Hepatocyte (in vitro differentiated cells): ENCODE measurements around the gene GPR142. TPM values are rescaled to one million over a fixed set of nuclear protein-coding genes. Genes with fewer than 3 reads are reported as not detected.
A peak's percentile ranks its signal among the peaks of the same experiment; 100 is the strongest.

Experiments used
- DNase-seq: peaks from one replicate; pipeline ENCODE4 v3.0.0-alpha.2; 2016; ENCODE audit warnings: low spot score
- H2AFZ ChIP-seq: fragments of 200-600 bp; sonication (generic); 2 replicates; pipeline ENCODE4 v1.6.0; 2016; ENCODE audit warnings: antibody characterized with exemption, mild to moderate bottlenecking
- H3K27ac ChIP-seq: fragments of 200-600 bp; sonication (generic); 2 replicates; pipeline ENCODE4 v1.5.1; 2016; ENCODE audit warnings: mild to moderate bottlenecking
- H3K27me3 ChIP-seq: fragments of 200-600 bp; sonication (generic); 2 replicates; pipeline ENCODE4 v1.6.1; 2016
- H3K36me3 ChIP-seq: fragments of 200-600 bp; sonication (generic); replicated peaks from 2 replicates; pipeline ENCODE4 v1.5.1; 2016; ENCODE audit warnings: low read depth; ENCODE audit not compliant: insufficient read depth
- H3K4me1 ChIP-seq: fragments of 200-600 bp; sonication (generic); 2 replicates; pipeline ENCODE4 v1.5.1; 2016; ENCODE audit warnings: mild to moderate bottlenecking, moderate library complexity; ENCODE audit not compliant: insufficient read depth
- H3K4me2 ChIP-seq: fragments of 200-600 bp; sonication (generic); 2 replicates; pipeline ENCODE4 v1.6.0; 2016
- H3K4me3 ChIP-seq: fragments of 200-600 bp; sonication (generic); 2 replicates; pipeline ENCODE4 v1.5.1; 2016; ENCODE audit warnings: mild to moderate bottlenecking
- H3K79me2 ChIP-seq: fragments of 200-600 bp; sonication (generic); 2 replicates; pipeline ENCODE4 v1.6.0; 2017; ENCODE audit warnings: mild to moderate bottlenecking
- H3K9me2 ChIP-seq: fragments of 200-600 bp; sonication (generic); replicated peaks from 2 replicates; pipeline ENCODE4 v1.6.0; 2017; ENCODE audit warnings: mild to moderate bottlenecking; ENCODE audit not compliant: insufficient read depth
- H3K9me3 ChIP-seq: fragments of 200-600 bp; sonication (generic); 2 replicates; pipeline ENCODE4 v1.5.1; 2016; ENCODE audit warnings: low read depth, mild to moderate bottlenecking
- H4K20me1 ChIP-seq: fragments of 200-600 bp; sonication (generic); 2 replicates; pipeline ENCODE4 v1.6.0; 2016; ENCODE audit warnings: mild to moderate bottlenecking; ENCODE audit not compliant: insufficient read depth, poor library complexity, severe bottlenecking
- CTCF ChIP-seq: fragments of 200-600 bp; sonication (generic); IDR thresholded peaks from 2 replicates; pipeline ENCODE4 v1.5.1; 2016; ENCODE audit warnings: antibody characterized with exemption, mild to moderate bottlenecking; ENCODE audit not compliant: poor library complexity
- EZH2 ChIP-seq: fragments of 200-600 bp; sonication (generic); IDR thresholded peaks from 2 replicates; pipeline ENCODE4 v1.6.1; 2016; ENCODE audit warnings: antibody characterized with exemption, mild to moderate bottlenecking, borderline replicate concordance
- EZH2phosphoT487 ChIP-seq: fragments of 200-600 bp; sonication (generic); IDR thresholded peaks from one replicate; pipeline ENCODE4 v1.6.1; 2018; ENCODE audit warnings: antibody characterized with exemption, mild to moderate bottlenecking, low read depth, moderate library complexity; ENCODE audit not compliant: unreplicated experiment, severe bottlenecking
- WGBS: methylation state at CpG from one replicate; pipeline ENCODE4 v1.1.6; 2016; ENCODE audit warnings: low lambda C conversion rate; ENCODE audit errors: missing lambda C conversion rate; 5-methylcytosine and 5-hydroxymethylcytosine counted together
- polyA plus RNA-seq: library from polyadenylated mRNA; unstranded; fragments of >200 nt; fragmentation: Nextera tagmentation; extraction: Ambion mirVana; gene quantifications from 2 replicates; pipeline ENCODE4 v1.2.1, GENCODE V29; 2016
- total RNA-seq: library from RNA; depleted of rRNA; stranded (reverse); fragments of >200 nt; gene quantifications from 2 replicates; pipeline ENCODE4 v1.2.3, GENCODE V29; 2014

The GPR142 gene
- total and polyA plus RNA-seq, 2 experiments from 2014 or later = not detected

- Histone ChIP-seq H3K4me3 (no peak overlapping the region), H3K9me3 (no peaks in the 10 kb centered on the region), H3K4me2 (no peak overlapping the region), H3K4me1 (no peaks in the 10 kb centered on the region), H3K36me3 (no peaks in the 10 kb centered on the region), H2AFZ (no peak overlapping the region), H3K79me2 (no peaks in the 10 kb centered on the region), H3K27ac (no peak overlapping the region), H3K27me3 (peaks cover 21% of the 10 kb centered on the region), H3K9me2 (no peaks in the 10 kb centered on the region), H4K20me1 (no peaks in the 10 kb centered on the region)
- TF ChIP-seq EZH2phosphoT487 (no peak), EZH2 (no peak), CTCF (no peak)
- WGBS = 97% methylated on average over 21 of the region's 22 CpGs
- DNase-seq = no peak
These were observed 7.4 kb upstream of the GPR142 start for GRCh38 chr17:74359916-74360315.

GRCh38 chr17:74360899-74361229, 6.4 kb upstream of the GPR142 start:
- Histone ChIP-seq H3K27ac (no peak overlapping the region), H3K9me2 (no peaks in the 10 kb centered on the region), H3K4me2 (no peak overlapping the region), H3K4me3 (no peak overlapping the region), H3K79me2 (no peaks in the 10 kb centered on the region), H4K20me1 (no peaks in the 10 kb centered on the region), H3K9me3 (no peaks in the 10 kb centered on the region), H3K27me3 (peaks cover 13% of the 10 kb centered on the region), H3K4me1 (no peaks in the 10 kb centered on the region), H2AFZ (no peak overlapping the region), H3K36me3 (no peaks in the 10 kb centered on the region)
- WGBS = 79% methylated on average over 6 of the region's 7 CpGs
- TF ChIP-seq CTCF = no peak
- no peak for TF ChIP-seq EZH2phosphoT487
- no peak for TF ChIP-seq EZH2
- DNase-seq = no peak

- no peak within 1 kb of the TSS for H3K4me2 ChIP-seq
- H3K9me3 ChIP-seq = no peaks in the 10 kb centered on the region
- no peaks in the 10 kb centered on the region for H3K9me2 ChIP-seq
- H3K36me3 ChIP-seq = no peaks in the 10 kb centered on the region
- TF ChIP-seq EZH2 (no peak), CTCF (peak; percentile 72), EZH2phosphoT487 (no peak)
- no peak within 1 kb of the TSS for H3K4me3 ChIP-seq
- H2AFZ ChIP-seq = no peak within 1 kb of the TSS
- WGBS = 44% methylated on average over 28 of the region's 28 CpGs
- no peaks in the 10 kb centered on the region for H3K4me1 ChIP-seq
- peak; percentile 71 for DNase-seq
- H4K20me1 ChIP-seq = no peaks in the 10 kb centered on the region
- no peak within 1 kb of the TSS for H3K27ac ChIP-seq
- no peaks in the 10 kb centered on the region for H3K79me2 ChIP-seq
- peaks cover 11% of the 10 kb centered on the region for H3K27me3 ChIP-seq
These were observed 5.9 kb upstream of the GPR142 start, which contains the start of gene BTBD17 for GRCh38 chr17:74361230-74362068. Gene BTBD17, minus strand, starts transcription at chr17:74361868. Its CDS starts 49 bp downstream, at chr17:74361819.

- TF ChIP-seq EZH2phosphoT487 (no peak), EZH2 (no peak), CTCF (no peak)
- Histone ChIP-seq H3K36me3 (no peaks in the 10 kb centered on the region), H3K27ac (no peak overlapping the region), H3K79me2 (no peaks in the 10 kb centered on the region), H4K20me1 (no peaks in the 10 kb centered on the region), H3K27me3 (peaks cover 11% of the 10 kb centered on the region), H3K9me2 (no peaks in the 10 kb centered on the region), H3K9me3 (no peaks in the 10 kb centered on the region), H2AFZ (no peak overlapping the region), H3K4me1 (no peaks in the 10 kb centered on the region), H3K4me2 (no peak overlapping the region), H3K4me3 (no peak overlapping the region)
- whole genome bisulfite sequencing = 51% methylated on average over 9 of the region's 9 CpGs
- no peak for DNase-seq
These were observed 5.3 kb upstream of the GPR142 start for GRCh38 chr17:74362069-74362405.
